SW480 (cell line): ENCODE data around the gene AGAP1.

Source experiments
- DNase-seq: peaks from one replicate; pipeline ENCODE4 v3.0.0-alpha.2; 2016; ENCODE audit warnings: low spot score

The AGAP1 gene

DNA sequence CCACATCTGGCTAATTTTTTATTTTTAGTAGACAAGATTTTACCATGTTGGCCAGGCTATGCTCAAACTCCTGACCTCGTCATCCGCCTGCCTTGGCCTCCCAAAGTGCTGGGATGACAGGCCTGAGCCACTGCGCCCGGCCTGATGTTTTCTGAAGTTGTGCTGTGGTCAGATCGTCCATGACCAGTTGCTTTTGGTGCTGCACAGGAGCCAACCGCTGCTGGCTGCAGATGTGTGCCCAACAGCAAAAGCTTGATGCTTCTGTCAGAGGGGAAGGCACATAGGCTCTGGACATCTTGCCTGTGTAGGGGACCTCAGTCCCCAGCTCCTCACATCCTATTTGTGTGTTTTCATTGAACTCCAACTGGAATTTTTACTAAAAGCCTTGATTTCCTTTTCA, 218.3 kb downstream of the AGAP1 start:
- no peak for DNase-seq

DNA sequence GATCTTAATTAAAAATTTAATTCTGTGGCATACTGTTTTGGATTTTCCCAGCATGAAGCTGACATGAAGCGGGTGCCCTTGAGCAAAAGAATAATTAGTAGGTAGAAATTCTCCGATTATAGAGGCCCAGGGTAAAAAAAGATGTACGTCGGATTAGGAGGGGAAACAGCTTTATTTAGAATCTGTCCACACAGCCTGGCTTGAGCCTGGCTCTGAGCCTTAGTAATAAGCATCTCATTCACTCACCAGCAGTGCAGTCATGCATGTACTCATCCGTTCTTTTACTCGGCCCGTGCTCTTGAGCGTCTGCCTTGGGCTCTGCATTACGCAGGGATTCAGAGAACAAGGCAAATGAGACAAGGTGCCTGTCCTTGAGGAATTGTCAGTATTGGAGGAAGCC, 219.3 kb downstream of the AGAP1 start:
- DNase-seq = no peak

DNA sequence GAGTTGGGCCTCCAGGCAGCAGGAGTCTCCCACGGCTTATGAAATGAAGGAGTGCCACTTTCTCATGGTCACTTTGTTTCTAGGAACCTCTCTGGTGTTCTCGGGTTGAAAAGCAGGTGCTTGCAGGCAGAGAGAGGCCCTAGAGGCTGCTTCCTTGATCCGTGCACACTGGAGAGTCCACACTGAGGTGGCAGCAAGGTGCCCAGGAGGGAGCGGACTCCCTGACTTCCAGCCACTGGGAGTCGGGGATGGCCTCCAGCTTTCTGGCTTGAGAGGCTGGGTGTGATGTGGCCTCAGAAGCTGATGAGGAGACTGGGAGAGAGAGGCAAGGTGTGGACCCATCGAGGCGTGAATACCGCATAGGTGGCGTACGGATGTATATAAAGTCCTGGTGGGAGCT, 221.8 kb downstream of the AGAP1 start:
- DNase-seq = no peak

DNA sequence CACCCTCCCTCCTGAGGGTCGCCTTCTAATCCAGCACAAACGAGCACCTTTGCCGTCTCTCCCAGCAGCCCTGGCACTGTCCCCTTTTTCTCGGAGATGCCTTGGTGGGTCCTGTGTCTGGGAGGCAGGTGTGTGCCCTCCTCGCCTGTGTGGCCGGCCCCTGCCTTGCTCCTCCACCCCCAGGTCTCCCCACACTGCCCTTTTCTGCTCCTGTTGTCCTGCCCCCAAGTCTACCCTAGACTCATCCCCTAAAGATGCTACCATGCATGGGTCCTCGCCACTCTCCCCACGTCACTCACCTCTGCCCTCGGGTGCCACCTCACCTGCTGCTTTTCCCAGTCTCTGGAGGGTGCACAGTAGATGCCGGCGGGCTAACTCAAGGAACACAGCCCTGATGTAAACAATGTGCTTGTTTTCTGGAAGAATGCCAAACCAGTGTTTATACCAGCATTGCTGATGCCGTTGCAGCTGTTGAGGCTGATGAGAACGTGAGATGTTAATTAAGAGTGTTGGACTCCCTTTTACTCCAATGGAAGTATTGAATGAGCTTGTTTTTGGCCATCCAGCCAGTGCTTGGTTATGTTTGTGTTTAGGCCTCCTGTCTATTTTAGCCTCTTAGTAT, 223.1 kb downstream of the AGAP1 start:
- DNase-seq = no peak

DNA sequence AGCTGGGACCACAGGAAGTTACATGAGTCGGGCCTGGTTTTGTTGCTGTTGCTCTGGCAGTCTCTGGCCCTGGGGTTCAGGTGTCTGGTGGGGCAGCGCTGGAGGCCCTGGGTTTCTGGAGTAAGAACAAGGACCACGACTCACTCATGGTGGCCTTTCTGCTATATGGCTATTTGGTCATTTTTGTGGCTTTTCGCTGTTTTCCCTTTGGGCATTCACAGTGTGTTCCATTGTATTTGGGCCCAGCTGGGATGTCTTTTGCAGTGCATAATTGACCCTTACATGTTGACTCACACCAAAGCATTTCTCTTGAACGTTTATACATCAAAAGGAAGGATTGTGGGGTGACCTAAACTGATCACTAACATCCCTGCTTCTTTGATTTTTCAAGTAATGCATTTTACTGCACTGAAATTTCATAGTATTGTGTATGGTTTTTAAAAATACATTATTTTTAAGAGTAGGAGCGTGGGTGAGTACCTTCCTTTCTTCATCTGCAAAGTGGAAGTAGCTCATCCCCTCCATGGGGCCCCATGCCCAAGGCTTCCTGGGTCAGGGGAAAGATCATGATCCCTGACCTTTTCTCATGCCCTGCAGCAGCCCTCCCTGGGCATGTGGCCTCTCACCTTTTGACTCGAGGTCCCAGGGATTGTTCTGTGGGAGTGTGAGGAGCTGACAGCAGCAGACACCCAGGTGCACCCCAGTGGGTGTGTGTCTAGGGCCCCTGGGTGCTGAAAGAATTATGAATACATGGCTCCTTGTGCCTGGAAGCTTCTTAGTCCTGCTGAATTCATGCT, 225.5 kb downstream of the AGAP1 start:
- DNase-seq = peak; percentile 24

- DNase-seq = no peak
These were observed 227.8 kb downstream of the AGAP1 start for GRCh38 chr2:235721625-235722024.

GRCh38 chr2:235722869-235723268, 229.0 kb downstream of the AGAP1 start:
- DNase-seq = no peak

DNA sequence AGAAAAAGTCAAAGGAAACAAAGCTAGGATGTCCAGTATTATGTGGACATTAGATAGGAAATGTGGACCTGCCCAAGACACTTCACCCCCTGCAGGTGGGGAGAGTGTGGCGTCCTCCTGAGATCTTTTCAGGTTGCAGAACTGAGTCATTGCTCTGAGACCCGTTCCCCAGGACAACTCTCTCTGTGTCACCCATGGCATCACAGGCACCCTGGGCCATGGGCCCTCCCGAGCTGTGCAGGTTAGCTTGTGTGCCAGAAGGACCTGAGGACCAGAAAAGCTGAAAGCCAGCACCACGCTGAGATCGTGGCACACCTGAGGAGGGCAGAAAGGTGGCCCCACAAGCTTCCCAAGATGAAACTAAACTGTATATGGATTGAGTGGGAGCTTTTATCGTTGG, 229.5 kb downstream of the AGAP1 start:
- DNase-seq = no peak

DNA sequence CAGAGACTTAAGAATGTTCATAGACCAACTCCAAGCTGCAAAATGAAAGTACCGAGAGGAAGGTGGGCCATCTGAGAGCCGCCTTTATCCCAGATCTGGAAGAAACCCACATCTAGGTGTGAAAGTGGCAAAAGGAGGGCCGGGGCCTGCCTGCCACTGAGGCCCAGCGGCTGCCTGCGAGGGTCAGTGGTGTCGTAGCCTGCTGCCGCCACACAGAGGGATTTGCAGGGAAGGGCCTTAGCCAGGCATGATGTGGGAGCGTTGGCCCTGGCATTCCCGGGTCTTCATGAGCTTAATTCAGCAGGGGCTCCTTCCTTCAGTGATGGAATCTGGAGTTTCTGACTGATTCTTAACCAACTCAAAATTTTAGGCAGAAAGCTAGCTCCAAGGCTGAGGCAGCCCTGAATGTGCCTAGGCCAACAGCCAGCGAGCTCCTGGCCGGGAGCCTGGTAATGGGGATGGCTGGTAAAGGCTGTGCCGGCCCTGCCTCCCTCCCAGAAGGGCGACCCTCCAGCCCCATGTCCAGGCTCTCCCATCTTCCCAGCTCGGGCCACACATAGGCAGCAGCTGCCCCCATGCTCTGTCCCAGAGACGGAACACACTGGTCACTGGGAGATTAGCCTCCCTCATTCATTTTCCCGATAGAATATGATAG, 230.1 kb downstream of the AGAP1 start:
- no peak for DNase-seq

GRCh38 chr2:235725016-235725489, 231.2 kb downstream of the AGAP1 start:
- DNase-seq = no peak

GRCh38 chr2:235725841-235726240, 232.0 kb downstream of the AGAP1 start:
- no peak for DNase-seq

GRCh38 chr2:235726554-235726953, 232.7 kb downstream of the AGAP1 start:
- no peak for DNase-seq

GRCh38 chr2:235727174-235727573, 233.3 kb downstream of the AGAP1 start:
- DNase-seq = no peak

GRCh38 chr2:235727891-235728799, 234.3 kb downstream of the AGAP1 start:
- no peak for DNase-seq

- DNase-seq = no peak
These were observed 235.1 kb downstream of the AGAP1 start for GRCh38 chr2:235728800-235729556.

GRCh38 chr2:235729557-235729947, 235.7 kb downstream of the AGAP1 start:
- DNase-seq = no peak

- DNase-seq = no peak
These were observed 236.3 kb downstream of the AGAP1 start for GRCh38 chr2:235730115-235730514.

GRCh38 chr2:235733761-235734160, 239.9 kb downstream of the AGAP1 start:
- no peak for DNase-seq

DNA sequence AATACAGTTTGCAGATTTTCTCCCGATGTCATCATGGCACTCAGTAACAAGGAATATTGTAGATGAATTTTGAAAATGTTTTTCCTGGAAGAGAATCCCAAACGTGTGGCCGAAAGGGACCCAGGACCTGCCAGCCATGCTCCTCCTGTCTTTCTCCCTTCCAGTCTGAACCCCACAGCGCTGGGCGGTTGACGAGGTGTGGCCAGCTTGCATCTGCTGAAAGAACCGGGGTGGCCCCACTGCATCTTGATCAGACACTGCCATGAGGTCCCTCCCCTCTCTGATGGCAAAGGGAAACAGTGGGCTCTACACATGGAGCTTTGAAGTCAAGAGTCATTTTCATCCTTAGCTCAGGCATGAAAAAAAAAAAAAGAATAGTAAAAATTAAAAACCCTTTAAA, 240.3 kb downstream of the AGAP1 start:
- no peak for DNase-seq

GRCh38 chr2:235734688-235735231, 240.9 kb downstream of the AGAP1 start:
- DNase-seq = no peak

- no peak for DNase-seq
These were observed 243.6 kb downstream of the AGAP1 start for GRCh38 chr2:235737396-235737795.
